ENCODE measurements around the gene CGREF1.
A peak's percentile ranks its signal among the peaks of the same experiment; 100 is the strongest.
"Not testable (repeated sequence)": the region's sequence is repeated elsewhere in the genome, so short reads cannot be mapped to it uniquely, and the experiment has no call there.

CGREF1 gene

DNA sequence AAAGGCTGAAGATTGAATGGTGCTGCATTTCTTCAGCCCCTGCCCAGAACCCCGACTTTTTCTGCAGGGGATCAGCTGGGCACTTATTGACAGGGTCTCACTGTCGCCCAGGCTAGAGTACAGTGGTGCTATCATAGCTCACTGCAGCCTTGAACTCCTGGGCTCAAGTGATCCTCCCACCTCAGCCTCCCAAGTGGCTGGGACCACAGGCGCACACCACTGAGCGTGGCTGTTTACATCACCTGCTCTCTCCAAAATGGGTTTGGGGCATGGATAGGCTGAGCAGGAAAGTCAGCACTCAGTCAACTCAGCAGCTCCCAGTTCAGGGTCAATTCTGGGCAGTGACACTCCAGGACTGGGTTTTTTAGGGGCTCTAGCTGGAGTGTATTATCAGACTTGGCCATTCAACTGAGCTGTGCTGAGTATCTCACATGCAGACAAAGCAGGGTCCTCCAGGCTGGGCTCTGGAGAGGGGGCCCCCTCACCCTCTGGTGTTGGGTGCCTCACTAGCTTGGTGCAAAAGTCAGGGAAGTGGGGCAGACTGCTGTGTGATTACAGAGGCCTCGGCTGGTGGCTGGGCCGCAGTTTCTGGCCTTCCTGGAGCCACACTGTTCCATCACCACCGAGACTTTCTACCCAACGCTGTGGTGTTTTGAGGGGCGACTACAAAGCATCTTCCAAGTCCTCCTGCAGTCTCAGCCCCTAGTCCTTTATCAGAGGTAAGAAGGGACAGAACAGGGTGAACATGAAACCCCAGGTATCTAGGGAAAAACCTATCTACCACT is 9.1 kb upstream of the CGREF1 start:
- no peak overlapping the region for H3K9ac ChIP-seq (ENCODE audit: low read depth in 1 of 2, low read length in 2 of 2)
- no peak overlapping the region for H3K27ac ChIP-seq (ENCODE audit: low read depth in 2 of 2, low read length in 2 of 2)
- H3K36me3 ChIP-seq (ENCODE audit: control insufficient read depth in 2 of 2, insufficient read depth in 2 of 2, low read length in 2 of 2), result peaks cover 23 to 31% of the 10 kb centered on the region in 2 donors
- H3K4me3 ChIP-seq (ENCODE audit: low read length in 2 of 2), result no peak overlapping the region
- H3K4me1 ChIP-seq (ENCODE audit: control insufficient read depth in 2 of 2, insufficient read depth in 2 of 2, low read length in 2 of 2), result peaks cover 12 to 15% of the 10 kb centered on the region in 2 donors
- H3K27me3 ChIP-seq (ENCODE audit: control insufficient read depth in 2 of 2, insufficient read depth in 2 of 2, low read length in 2 of 2), result no peaks in the 10 kb centered on the region
- no peaks in the 10 kb centered on the region for H3K9me3 ChIP-seq (ENCODE audit: control insufficient read depth in 2 of 2, low read length in 2 of 2)

DNA sequence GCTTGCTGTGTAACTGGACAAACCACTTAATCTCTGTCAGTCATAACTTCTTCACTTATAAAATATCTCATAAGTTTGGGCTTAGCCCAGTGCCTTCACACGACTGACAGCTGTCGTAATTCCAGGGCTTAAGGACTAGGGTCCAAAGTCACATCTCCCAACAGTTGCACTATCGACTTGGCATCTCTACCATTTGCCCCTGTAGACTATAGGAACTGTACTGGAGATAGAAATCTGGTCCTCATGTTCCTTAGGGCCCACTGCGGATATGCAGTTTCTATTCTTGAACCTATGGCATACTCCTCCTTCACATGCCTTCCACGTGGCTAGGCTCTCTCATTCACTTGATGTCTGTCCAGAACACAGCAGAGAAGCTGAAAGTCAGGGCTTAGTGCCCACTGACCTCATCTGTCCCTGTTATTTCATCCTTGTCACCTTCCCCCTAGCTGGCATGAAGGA is 7.4 kb upstream of the CGREF1 start:
- peaks cover 8 to 10% of the 10 kb centered on the region in 2 donors for H3K4me1 ChIP-seq (ENCODE audit: control insufficient read depth in 2 of 2, insufficient read depth in 2 of 2, low read length in 2 of 2)
- peaks cover 0 to 4% of the 10 kb centered on the region in 2 donors for H3K27me3 ChIP-seq (ENCODE audit: control insufficient read depth in 2 of 2, insufficient read depth in 2 of 2, low read length in 2 of 2)
- no peak overlapping the region for H3K27ac ChIP-seq (ENCODE audit: low read depth in 2 of 2, low read length in 2 of 2)
- no peaks in the 10 kb centered on the region for H3K9me3 ChIP-seq (ENCODE audit: control insufficient read depth in 2 of 2, low read length in 2 of 2)
- peaks cover 14 to 17% of the 10 kb centered on the region in 2 donors for H3K36me3 ChIP-seq (ENCODE audit: control insufficient read depth in 2 of 2, insufficient read depth in 2 of 2, low read length in 2 of 2)
- H3K9ac ChIP-seq (ENCODE audit: low read depth in 1 of 2, low read length in 2 of 2), result no peak overlapping the region
- H3K4me3 ChIP-seq (ENCODE audit: low read length in 2 of 2), result no peak overlapping the region

DNA sequence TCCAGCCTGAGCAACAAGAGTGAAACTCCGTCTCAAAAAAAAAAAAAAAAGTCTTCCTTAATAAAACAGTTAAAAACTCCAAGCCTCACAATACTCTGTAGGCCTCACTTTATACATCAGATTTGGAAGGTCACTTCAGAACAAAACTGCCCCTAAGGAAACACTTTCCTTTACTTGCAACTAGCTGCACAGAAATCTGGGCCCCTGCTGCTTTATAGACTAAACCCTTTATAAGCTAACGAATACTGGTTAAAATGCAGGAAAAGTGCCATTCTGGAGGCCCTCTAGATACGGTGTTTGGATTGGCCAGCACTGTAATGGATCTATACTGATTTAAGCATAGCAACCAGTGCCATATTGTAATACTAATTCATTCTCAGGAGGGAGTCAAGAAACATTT is 6.2 kb upstream of the CGREF1 start:
- no peak overlapping the region for H3K9ac ChIP-seq (ENCODE audit: low read depth in 1 of 2, low read length in 2 of 2)
- H3K27me3 ChIP-seq (ENCODE audit: control insufficient read depth in 2 of 2, insufficient read depth in 2 of 2, low read length in 2 of 2), result peaks cover under 1 to 5% of the 10 kb centered on the region in 2 donors
- H3K4me3 ChIP-seq (ENCODE audit: low read length in 2 of 2), result no peak overlapping the region
- peaks cover 8 to 10% of the 10 kb centered on the region in 2 donors for H3K4me1 ChIP-seq (ENCODE audit: control insufficient read depth in 2 of 2, insufficient read depth in 2 of 2, low read length in 2 of 2)
- no peaks in the 10 kb centered on the region for H3K9me3 ChIP-seq (ENCODE audit: control insufficient read depth in 2 of 2, low read length in 2 of 2)
- H3K27ac ChIP-seq (ENCODE audit: low read depth in 2 of 2, low read length in 2 of 2), result no peak overlapping the region
- peaks cover 6% of the 10 kb centered on the region in 2 donors for H3K36me3 ChIP-seq (ENCODE audit: control insufficient read depth in 2 of 2, insufficient read depth in 2 of 2, low read length in 2 of 2)

DNA sequence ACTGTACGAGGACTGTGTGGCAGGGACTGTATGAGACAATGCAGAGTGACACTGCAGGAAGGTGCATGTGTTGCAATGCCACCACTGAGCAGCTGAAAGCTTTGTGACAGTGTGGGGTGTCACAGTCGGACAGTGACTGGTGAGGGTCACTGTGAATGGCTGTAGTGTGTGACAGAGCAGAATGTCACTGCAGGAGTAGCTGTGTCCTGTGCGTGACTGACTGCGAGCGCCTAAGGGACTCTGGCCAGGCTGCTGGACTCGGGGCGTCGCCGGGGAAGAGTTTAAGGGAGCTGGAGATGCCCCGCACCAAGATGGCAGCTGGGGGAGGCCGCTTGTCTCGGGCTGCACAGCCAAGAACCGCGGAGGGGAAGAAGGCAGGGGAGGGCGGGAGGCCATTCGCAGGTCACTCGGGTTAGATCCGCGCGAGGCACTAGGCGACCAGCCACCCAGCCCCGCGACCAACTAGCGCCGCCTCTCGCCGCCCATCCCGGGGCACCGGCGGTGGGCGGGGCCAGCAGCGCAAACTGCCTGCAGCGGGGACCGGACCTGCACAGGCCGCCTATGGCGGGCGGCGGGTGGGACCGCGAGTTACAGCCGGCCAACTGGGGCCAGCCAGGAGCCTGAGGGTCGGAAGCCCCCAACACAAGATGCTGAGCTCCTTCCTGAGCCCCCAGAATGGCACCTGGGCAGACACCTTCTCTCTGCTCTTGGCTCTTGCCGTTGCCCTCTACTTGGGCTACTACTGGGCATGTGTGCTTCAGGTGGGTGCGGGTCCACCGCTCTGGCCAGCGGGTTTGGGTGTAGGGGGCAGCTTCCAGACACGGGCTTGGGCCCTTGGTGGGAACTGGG is 4.6 kb upstream of the CGREF1 start, which contains the start of gene ABHD1:
TSS of gene ABHD1 (plus strand) at position 514 of the 849 bp plus-strand sequence. CDS start at position 648, 134 bp downstream.
- no peaks in the 10 kb centered on the region for H3K9me3 ChIP-seq (ENCODE audit: control insufficient read depth in 2 of 2, low read length in 2 of 2)
- peaks cover 11 to 16% of the 10 kb centered on the region in 2 donors for H3K4me1 ChIP-seq (ENCODE audit: control insufficient read depth in 2 of 2, insufficient read depth in 2 of 2, low read length in 2 of 2)
- H3K4me3 ChIP-seq (ENCODE audit: low read length in 2 of 2), result peak within 1 kb of the TSS; percentile 64 to 75
- peaks cover 10 to 15% of the 10 kb centered on the region in 2 donors for H3K27me3 ChIP-seq (ENCODE audit: control insufficient read depth in 2 of 2, insufficient read depth in 2 of 2, low read length in 2 of 2)
- H3K36me3 ChIP-seq (ENCODE audit: control insufficient read depth in 2 of 2, insufficient read depth in 2 of 2, low read length in 2 of 2), result no peaks in the 10 kb centered on the region
- peak within 1 kb of the TSS in 1 of 2 donors; percentile 23 for H3K27ac ChIP-seq (ENCODE audit: low read depth in 2 of 2, low read length in 2 of 2)
- peak within 1 kb of the TSS; percentile 32 to 58 for H3K9ac ChIP-seq (ENCODE audit: low read depth in 1 of 2, low read length in 2 of 2)

DNA sequence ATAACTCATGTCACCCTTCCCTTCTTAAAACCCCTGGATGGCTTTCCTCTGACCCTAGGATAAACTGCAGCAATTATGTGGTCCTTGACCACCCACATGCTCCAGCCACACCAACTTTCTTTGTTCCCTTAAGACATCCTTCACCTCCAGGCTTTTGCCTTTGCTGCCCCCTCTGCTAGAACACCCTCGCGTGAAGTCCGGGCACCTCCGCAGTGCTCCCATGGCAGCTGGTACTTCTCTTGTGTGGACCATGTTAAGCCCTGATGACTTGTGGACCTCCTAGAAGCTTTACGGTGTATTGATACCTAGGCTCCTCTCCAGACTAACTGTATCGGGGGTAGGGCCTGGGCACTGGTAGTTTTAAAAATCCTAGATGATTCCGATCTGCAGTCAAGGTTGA is 3.9 kb upstream of the CGREF1 start:
- Histone ChIP-seq H3K9me3 (ENCODE audit: control insufficient read depth in 2 of 2, low read length in 2 of 2) (no peaks in the 10 kb centered on the region), H3K36me3 (ENCODE audit: control insufficient read depth in 2 of 2, insufficient read depth in 2 of 2, low read length in 2 of 2) (no peaks in the 10 kb centered on the region), H3K27me3 (ENCODE audit: control insufficient read depth in 2 of 2, insufficient read depth in 2 of 2, low read length in 2 of 2) (peaks cover 17 to 21% of the 10 kb centered on the region in 2 donors), H3K4me3 (ENCODE audit: low read length in 2 of 2) (peak overlapping the region in 1 of 2 donors; percentile 75), H3K4me1 (ENCODE audit: control insufficient read depth in 2 of 2, insufficient read depth in 2 of 2, low read length in 2 of 2) (peaks cover 14 to 17% of the 10 kb centered on the region in 2 donors), H3K9ac (ENCODE audit: low read depth in 1 of 2, low read length in 2 of 2) (no peak overlapping the region), H3K27ac (ENCODE audit: low read depth in 2 of 2, low read length in 2 of 2) (no peak overlapping the region)

DNA sequence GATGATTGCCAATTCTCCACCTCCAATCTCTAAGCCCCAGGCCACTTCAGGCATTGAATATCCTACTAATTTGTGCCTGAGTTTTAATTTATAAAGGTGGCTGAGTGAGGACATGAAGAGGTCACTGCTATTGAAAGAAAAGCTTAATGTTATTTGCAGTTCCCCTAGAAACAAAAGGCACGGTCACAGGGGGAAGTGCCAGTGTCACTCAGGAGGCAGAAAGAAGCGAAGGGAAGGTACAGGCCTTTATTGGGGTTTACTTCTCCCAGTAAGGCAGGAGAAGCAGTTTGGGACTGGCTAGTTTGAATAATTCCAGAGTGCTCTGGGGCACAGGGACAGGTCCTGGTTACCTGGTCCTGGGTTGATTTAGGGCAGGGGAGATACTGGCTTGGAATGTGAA is 3.0 kb upstream of the CGREF1 start:
- no peak overlapping the region for H3K27ac ChIP-seq (ENCODE audit: low read depth in 2 of 2, low read length in 2 of 2)
- H3K4me1 ChIP-seq (ENCODE audit: control insufficient read depth in 2 of 2, insufficient read depth in 2 of 2, low read length in 2 of 2), result peaks cover 14 to 17% of the 10 kb centered on the region in 2 donors
- peaks cover 17 to 21% of the 10 kb centered on the region in 2 donors for H3K27me3 ChIP-seq (ENCODE audit: control insufficient read depth in 2 of 2, insufficient read depth in 2 of 2, low read length in 2 of 2)
- no peak overlapping the region for H3K4me3 ChIP-seq (ENCODE audit: low read length in 2 of 2)
- no peaks in the 10 kb centered on the region for H3K9me3 ChIP-seq (ENCODE audit: control insufficient read depth in 2 of 2, low read length in 2 of 2)
- no peaks in the 10 kb centered on the region for H3K36me3 ChIP-seq (ENCODE audit: control insufficient read depth in 2 of 2, insufficient read depth in 2 of 2, low read length in 2 of 2)
- H3K9ac ChIP-seq (ENCODE audit: low read depth in 1 of 2, low read length in 2 of 2), result no peak overlapping the region

DNA sequence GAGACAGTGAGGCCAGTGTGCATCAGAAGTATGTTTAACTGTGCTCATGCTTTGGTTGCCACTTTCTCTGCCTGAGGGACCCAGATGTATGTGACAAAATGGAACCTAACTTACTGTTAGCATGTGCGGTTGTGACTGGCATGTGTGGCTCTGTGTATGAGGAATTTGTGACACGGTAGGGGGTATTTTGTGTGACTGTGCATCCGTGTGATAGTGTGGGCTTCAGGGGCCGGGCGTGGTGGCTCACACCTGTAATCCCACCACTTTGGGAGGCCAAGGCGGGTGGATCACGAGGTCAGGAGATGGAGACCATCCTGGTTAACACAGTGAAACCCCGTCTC is 372 bp upstream of the CGREF1 start:
- not testable (repeated sequence) for H3K27ac ChIP-seq (ENCODE audit: low read depth in 2 of 2, low read length in 2 of 2); H3K36me3 ChIP-seq (ENCODE audit: control insufficient read depth in 2 of 2, insufficient read depth in 2 of 2, low read length in 2 of 2); H3K9ac ChIP-seq (ENCODE audit: low read depth in 1 of 2, low read length in 2 of 2); H3K9me3 ChIP-seq (ENCODE audit: control insufficient read depth in 2 of 2, low read length in 2 of 2)
- peak overlapping the region; percentile 53 to 60 for H3K4me3 ChIP-seq (ENCODE audit: low read length in 2 of 2)
- H3K4me1 ChIP-seq (ENCODE audit: control insufficient read depth in 2 of 2, insufficient read depth in 2 of 2, low read length in 2 of 2), result peaks cover 14 to 17% of the 10 kb centered on the region in 2 donors
- H3K27me3 ChIP-seq (ENCODE audit: control insufficient read depth in 2 of 2, insufficient read depth in 2 of 2, low read length in 2 of 2), result peaks cover 21% of the 10 kb centered on the region in 2 donors

DNA sequence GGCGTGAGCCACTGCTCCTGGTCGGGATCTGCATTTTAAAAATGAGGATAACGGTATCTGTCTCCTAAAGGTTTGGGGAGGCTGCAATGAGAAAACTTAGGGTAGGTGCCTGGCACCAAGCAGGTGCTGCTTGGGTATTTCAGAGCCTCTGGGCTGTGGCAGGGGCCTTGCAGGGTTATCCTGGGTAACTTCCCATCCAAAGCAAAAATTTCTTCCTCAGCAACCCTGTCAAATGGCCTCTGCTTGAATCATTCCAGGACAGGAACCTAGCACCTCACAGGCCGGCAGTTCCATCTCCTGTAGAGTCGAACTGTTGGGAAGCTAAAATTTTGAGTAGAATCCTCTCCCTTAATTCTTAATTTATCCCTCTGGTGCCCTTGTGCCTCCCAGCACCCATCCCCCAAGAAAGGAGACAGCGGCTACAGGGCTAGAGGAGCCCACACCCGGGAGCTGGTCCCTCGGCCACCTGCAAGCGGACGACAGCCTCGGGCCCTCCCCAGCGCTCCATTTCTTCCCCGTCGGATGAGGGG is 868 bp downstream of the CGREF1 start:
- Histone ChIP-seq H3K27ac (ENCODE audit: low read depth in 2 of 2, low read length in 2 of 2) (no peak overlapping the region), H3K4me3 (ENCODE audit: low read length in 2 of 2) (no peak overlapping the region), H3K9me3 (ENCODE audit: control insufficient read depth in 2 of 2, low read length in 2 of 2) (no peaks in the 10 kb centered on the region), H3K36me3 (ENCODE audit: control insufficient read depth in 2 of 2, insufficient read depth in 2 of 2, low read length in 2 of 2) (no peaks in the 10 kb centered on the region), H3K9ac (ENCODE audit: low read depth in 1 of 2, low read length in 2 of 2) (no peak overlapping the region), H3K4me1 (ENCODE audit: control insufficient read depth in 2 of 2, insufficient read depth in 2 of 2, low read length in 2 of 2) (peaks cover 6 to 8% of the 10 kb centered on the region in 2 donors), H3K27me3 (ENCODE audit: control insufficient read depth in 2 of 2, insufficient read depth in 2 of 2, low read length in 2 of 2) (peaks cover 21% of the 10 kb centered on the region in 2 donors)

DNA sequence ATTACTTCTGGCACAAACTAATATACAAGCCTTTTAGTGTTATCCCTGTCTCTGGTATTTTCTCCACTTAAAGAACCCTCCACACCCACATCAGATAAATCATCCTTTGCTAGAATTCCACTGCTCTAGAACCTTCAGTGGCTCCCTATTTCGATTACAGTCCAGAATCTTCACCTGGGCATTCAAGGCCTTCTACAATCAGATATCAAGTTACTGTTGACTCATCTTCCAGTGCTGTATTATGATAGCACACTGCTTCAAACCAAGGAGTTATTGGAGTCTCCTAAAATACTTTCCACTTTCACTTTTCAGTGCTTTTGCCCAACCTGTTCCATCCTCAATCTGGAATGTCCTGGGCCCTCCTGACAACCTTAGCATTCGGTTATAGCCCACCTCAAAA is 3.4 kb downstream of the CGREF1 start:
- Histone ChIP-seq H3K4me3 (ENCODE audit: low read length in 2 of 2) (no peak overlapping the region), H3K9me3 (ENCODE audit: control insufficient read depth in 2 of 2, low read length in 2 of 2) (no peaks in the 10 kb centered on the region), H3K27me3 (ENCODE audit: control insufficient read depth in 2 of 2, insufficient read depth in 2 of 2, low read length in 2 of 2) (peaks cover 17 to 21% of the 10 kb centered on the region in 2 donors), H3K9ac (ENCODE audit: low read depth in 1 of 2, low read length in 2 of 2) (no peak overlapping the region), H3K27ac (ENCODE audit: low read depth in 2 of 2, low read length in 2 of 2) (no peak overlapping the region), H3K4me1 (ENCODE audit: control insufficient read depth in 2 of 2, insufficient read depth in 2 of 2, low read length in 2 of 2) (peaks cover 6 to 7% of the 10 kb centered on the region in 2 donors), H3K36me3 (ENCODE audit: control insufficient read depth in 2 of 2, insufficient read depth in 2 of 2, low read length in 2 of 2) (no peaks in the 10 kb centered on the region)
